Fibroblast of lung (primary cell): ENCODE data around the gene NHLRC2. TPM values are rescaled to one million over a fixed set of nuclear protein-coding genes. Genes with fewer than 3 reads are reported as not detected.
A peak's percentile ranks its signal among the peaks of the same experiment; 100 is the strongest.
"Not testable (repeated sequence)": the region's sequence is repeated elsewhere in the genome, so short reads cannot be mapped to it uniquely, and the experiment has no call there.

ENCODE experiments used
- DNase-seq, 2 donors: peaks; one replicate each; pipeline versions ENCODE4 v3.0.0 to v3.0.0-alpha.2; 2010; ENCODE audit warnings: low read depth in 2 of 2
- H2AFZ ChIP-seq: 2 replicates; pipeline ENCODE4 v1.5.1; 2012; ENCODE audit warnings: low read length, control low read depth, inconsistent platforms
- H3K27ac ChIP-seq: 2 replicates; pipeline ENCODE4 v1.5.1; 2011; ENCODE audit warnings: low read length, control low read depth; ENCODE audit not compliant: insufficient read depth
- H3K27me3 ChIP-seq: 2 replicates; pipeline ENCODE4 v1.5.1; 2011; ENCODE audit warnings: mild to moderate bottlenecking, low read length; ENCODE audit not compliant: control insufficient read depth, insufficient read depth
- H3K36me3 ChIP-seq: 2 replicates; pipeline ENCODE4 v1.5.1; 2011; ENCODE audit warnings: low read length; ENCODE audit not compliant: control insufficient read depth, insufficient read depth
- H3K4me1 ChIP-seq: 2 replicates; pipeline ENCODE4 v1.5.1; 2011; ENCODE audit warnings: low read length; ENCODE audit not compliant: control insufficient read depth, insufficient read depth; ENCODE audit errors: extremely low read depth
- H3K4me2 ChIP-seq: 2 replicates; pipeline ENCODE4 v1.5.1; 2011; ENCODE audit warnings: low read length, control low read depth; ENCODE audit not compliant: insufficient read depth; ENCODE audit errors: extremely low read depth
- H3K4me3 ChIP-seq, 4 experiments: fragments of 200-600 bp in 1 of 4; sonication (generic) in 1 of 4; replicated peaks in 1 of 4; 2 replicates each; pipeline ENCODE4 v1.5.1; 2011 to 2016; ENCODE audit warnings: low read length in 4 of 4, low read depth in 3 of 4, mild to moderate bottlenecking in 3 of 4, control low read depth in 2 of 4, inconsistent platforms in 1 of 4, mixed read lengths in 1 of 4; ENCODE audit not compliant: insufficient read depth in 1 of 4; ENCODE audit errors: control extremely low read depth in 1 of 4
- H3K79me2 ChIP-seq: 2 replicates; pipeline ENCODE4 v1.5.1; 2012; ENCODE audit warnings: mild to moderate bottlenecking, low read length, inconsistent platforms; ENCODE audit not compliant: control insufficient read depth, insufficient read depth
- H3K9ac ChIP-seq: 2 replicates; pipeline ENCODE4 v1.5.1; 2011; ENCODE audit warnings: mild to moderate bottlenecking, low read length, control low read depth; ENCODE audit not compliant: insufficient read depth
- H3K9me3 ChIP-seq: 2 replicates; pipeline ENCODE4 v1.5.1; 2012; ENCODE audit warnings: low read depth, low read length; ENCODE audit not compliant: control insufficient read depth, insufficient read depth
- H4K20me1 ChIP-seq: 2 replicates; pipeline ENCODE4 v1.5.1; 2011; ENCODE audit warnings: low read length; ENCODE audit not compliant: control insufficient read depth, insufficient read depth; ENCODE audit errors: extremely low read depth
- EZH2 ChIP-seq: IDR thresholded peaks from 2 replicates; pipeline ENCODE4 v1.5.1; 2012; ENCODE audit warnings: low read length, control low read depth, mild to moderate bottlenecking; ENCODE audit errors: missing control alignments
- polyA plus RNA-seq, 2 donors: library from polyadenylated mRNA; depleted of rRNA in 1 of 2; stranded (reverse) in 1 of 2; unstranded in 1 of 2; fragments of >200 nt; gene quantifications; 2 replicates each; pipeline ENCODE4 v1.2.1, GENCODE V29; 2011 to 2012; ENCODE audit warnings: missing spikeins in 1 of 2
- total RNA-seq: library from RNA; depleted of rRNA; stranded (reverse); fragments of >200 nt; gene quantifications from 2 replicates; pipeline ENCODE4 v1.2.1, GENCODE V29; 2014
- TF ChIP-seq, protein P1 (sequence below), 2 donors: IDR thresholded peaks in 1 of 2; conservative IDR thresholded peaks in 1 of 2; 1 replicate in 1 of 2; 2 replicates in 1 of 2; pipeline ENCODE4 v1.5.1; 2011 to 2012; ENCODE audit warnings: low read length in 2 of 2, control low read depth in 1 of 2, inconsistent platforms in 1 of 2, low read depth in 1 of 2, mild to moderate bottlenecking in 1 of 2

The NHLRC2 gene
- total and polyA plus RNA-seq, 2 donors (not counting 1 experiment from before 2014, with no cell fraction given) = 10.1 to 11.9 TPM

DNA sequence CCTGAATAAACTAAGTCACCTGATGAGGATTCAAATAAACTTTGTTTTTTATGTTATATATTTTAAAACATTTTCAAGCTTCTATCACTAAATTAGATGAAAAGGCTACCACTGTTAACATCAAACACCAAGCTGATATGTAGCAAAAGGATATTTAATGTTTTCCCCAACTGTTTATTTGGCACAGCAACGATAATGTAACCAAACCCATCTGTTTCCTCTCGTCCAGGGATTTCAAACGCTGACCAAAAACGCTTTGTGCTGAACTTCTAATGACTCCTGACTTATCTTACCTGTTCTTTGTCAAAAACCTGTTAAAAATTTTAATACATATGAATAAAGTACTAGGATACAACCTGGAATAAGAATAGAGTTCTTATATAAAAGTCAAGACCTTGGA is 31.1 kb upstream of the NHLRC2 start:
- no peak overlapping the region for H3K4me2 ChIP-seq
- no peak overlapping the region for H3K27ac ChIP-seq
- no peak overlapping the region for H3K9ac ChIP-seq
- H3K27me3 ChIP-seq = no peaks in the 10 kb centered on the region
- H4K20me1 ChIP-seq = no peaks in the 10 kb centered on the region
- no peaks in the 10 kb centered on the region for H3K4me1 ChIP-seq
- H3K36me3 ChIP-seq = no peaks in the 10 kb centered on the region
- H3K9me3 ChIP-seq = no peaks in the 10 kb centered on the region
- TF ChIP-seq EZH2 = no peak
- TF ChIP-seq, protein P1, sequence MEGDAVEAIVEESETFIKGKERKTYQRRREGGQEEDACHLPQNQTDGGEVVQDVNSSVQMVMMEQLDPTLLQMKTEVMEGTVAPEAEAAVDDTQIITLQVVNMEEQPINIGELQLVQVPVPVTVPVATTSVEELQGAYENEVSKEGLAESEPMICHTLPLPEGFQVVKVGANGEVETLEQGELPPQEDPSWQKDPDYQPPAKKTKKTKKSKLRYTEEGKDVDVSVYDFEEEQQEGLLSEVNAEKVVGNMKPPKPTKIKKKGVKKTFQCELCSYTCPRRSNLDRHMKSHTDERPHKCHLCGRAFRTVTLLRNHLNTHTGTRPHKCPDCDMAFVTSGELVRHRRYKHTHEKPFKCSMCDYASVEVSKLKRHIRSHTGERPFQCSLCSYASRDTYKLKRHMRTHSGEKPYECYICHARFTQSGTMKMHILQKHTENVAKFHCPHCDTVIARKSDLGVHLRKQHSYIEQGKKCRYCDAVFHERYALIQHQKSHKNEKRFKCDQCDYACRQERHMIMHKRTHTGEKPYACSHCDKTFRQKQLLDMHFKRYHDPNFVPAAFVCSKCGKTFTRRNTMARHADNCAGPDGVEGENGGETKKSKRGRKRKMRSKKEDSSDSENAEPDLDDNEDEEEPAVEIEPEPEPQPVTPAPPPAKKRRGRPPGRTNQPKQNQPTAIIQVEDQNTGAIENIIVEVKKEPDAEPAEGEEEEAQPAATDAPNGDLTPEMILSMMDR (conservative IDR thresholded peaks at IDR 0.05 in 1 of 2, IDR thresholded peaks at IDR 0.05 in 1 of 2; ENCODE audit: low read depth in 1 of 2, low read length in 2 of 2) = no peak
- DNase-seq = no peak
- H2AFZ ChIP-seq = no peak overlapping the region
- H3K79me2 ChIP-seq = no peaks in the 10 kb centered on the region
- no peak overlapping the region for H3K4me3 ChIP-seq

DNA sequence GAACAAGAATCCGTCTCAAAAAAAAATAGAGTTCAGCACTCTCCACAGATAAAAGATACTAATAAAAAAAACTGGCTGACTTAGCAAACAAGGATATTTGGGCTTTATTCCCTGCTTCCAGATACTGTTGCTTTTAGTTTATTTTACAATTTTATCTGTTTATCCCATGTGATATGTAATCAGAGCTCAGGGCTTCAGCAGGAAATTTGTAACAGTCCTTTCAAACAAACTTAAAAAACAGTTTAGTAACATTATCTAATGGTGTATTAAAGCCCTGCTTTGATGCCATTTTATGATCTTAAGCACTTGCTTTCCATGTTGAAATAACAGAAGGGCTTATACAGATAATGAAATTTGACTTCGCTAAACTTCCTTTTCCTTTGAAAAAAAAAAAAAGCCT is 28.7 kb upstream of the NHLRC2 start:
- Histone ChIP-seq H3K36me3 (no peaks in the 10 kb centered on the region), H4K20me1 (no peaks in the 10 kb centered on the region), H3K27ac (no peak overlapping the region), H3K9me3 (no peaks in the 10 kb centered on the region), H3K4me1 (no peaks in the 10 kb centered on the region), H3K4me3 (no peak overlapping the region), H3K79me2 (no peaks in the 10 kb centered on the region), H3K9ac (no peak overlapping the region), H2AFZ (no peak overlapping the region), H3K4me2 (no peak overlapping the region), H3K27me3 (no peaks in the 10 kb centered on the region)
- DNase-seq = peak in 1 of 2 donors; percentile 54
- TF ChIP-seq EZH2 = no peak
- TF ChIP-seq, protein P1 (conservative IDR thresholded peaks at IDR 0.05 in 1 of 2, IDR thresholded peaks at IDR 0.05 in 1 of 2; ENCODE audit: low read depth in 1 of 2, low read length in 2 of 2) = no peak

GRCh38 chr10:113828567-113828966 is 25.9 kb upstream of the NHLRC2 start:
- H3K9ac ChIP-seq, H4K20me1 ChIP-seq, H2AFZ ChIP-seq, H3K27ac ChIP-seq, H3K4me2 ChIP-seq, H3K27me3 ChIP-seq, H3K4me3 ChIP-seq, H3K36me3 ChIP-seq, H3K4me1 ChIP-seq, DNase-seq, H3K79me2 ChIP-seq, H3K9me3 ChIP-seq: not testable (repeated sequence)

DNA sequence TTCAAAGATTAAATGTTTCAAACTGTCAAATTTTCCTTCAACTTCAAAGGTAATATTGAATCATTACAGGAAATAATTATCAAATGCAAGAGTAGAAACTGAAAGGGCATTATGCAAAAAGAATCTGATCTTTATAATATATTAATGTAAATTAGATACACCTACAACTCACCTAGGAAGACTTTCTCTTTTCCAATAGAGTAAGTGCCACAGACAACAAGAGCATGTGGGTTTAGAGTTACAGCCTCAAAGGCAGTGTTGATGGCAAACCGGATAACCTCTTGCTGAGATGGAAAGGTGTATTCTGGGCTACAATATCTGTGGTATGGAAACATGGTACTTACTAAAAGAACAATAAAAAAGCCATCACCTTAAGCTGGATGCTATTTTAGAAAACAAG is 12.3 kb upstream of the NHLRC2 start:
- no peak for DNase-seq
- Histone ChIP-seq H3K27me3 (no peaks in the 10 kb centered on the region), H3K4me1 (no peaks in the 10 kb centered on the region), H3K9me3 (no peaks in the 10 kb centered on the region), H3K4me2 (no peak overlapping the region), H3K36me3 (no peaks in the 10 kb centered on the region), H3K4me3 (no peak overlapping the region), H3K27ac (no peak overlapping the region), H2AFZ (no peak overlapping the region), H3K9ac (no peak overlapping the region), H3K79me2 (no peaks in the 10 kb centered on the region), H4K20me1 (no peaks in the 10 kb centered on the region)
- TF ChIP-seq EZH2 = no peak
- TF ChIP-seq, protein P1 (conservative IDR thresholded peaks at IDR 0.05 in 1 of 2, IDR thresholded peaks at IDR 0.05 in 1 of 2; ENCODE audit: low read depth in 1 of 2, low read length in 2 of 2) = no peak
